ENCODE results near the gene COL15A1.
"Not testable (repeated sequence)": the region's sequence is repeated elsewhere in the genome, so short reads cannot be mapped to it uniquely, and the experiment has no call there.

The COL15A1 gene

GRCh38 chr9:98908897-98909634 lies 34.6 kb upstream of the COL15A1 start:
- Mint-ChIP-seq H3K27me3 (peaks cover 2% of the 10 kb centered on the region), H3K9me3 (no peaks in the 10 kb centered on the region), H3K4me3 (no peak overlapping the region), H3K36me3 (ENCODE audit: low read depth) (no peaks in the 10 kb centered on the region), H3K27ac (no peak overlapping the region), H3K4me1 (ENCODE audit: low read depth) (peaks cover 4% of the 10 kb centered on the region)
- intact Hi-C loops (cut with micrococcal nuclease): no loop called here

GRCh38 chr9:98909935-98910334 lies 33.8 kb upstream of the COL15A1 start:
- Mint-ChIP-seq H3K27ac (no peak overlapping the region), H3K9me3 (no peaks in the 10 kb centered on the region), H3K4me1 (ENCODE audit: low read depth) (peaks cover 4% of the 10 kb centered on the region), H3K27me3 (no peaks in the 10 kb centered on the region), H3K4me3 (no peak overlapping the region), H3K36me3 (ENCODE audit: low read depth) (no peaks in the 10 kb centered on the region)
- intact Hi-C loops (cut with micrococcal nuclease): no loop called here

GRCh38 chr9:98911042-98911441 lies 32.7 kb upstream of the COL15A1 start:
- no peak overlapping the region for H3K27ac Mint-ChIP-seq
- H3K4me1 Mint-ChIP-seq (ENCODE audit: low read depth): peaks cover 4% of the 10 kb centered on the region
- intact Hi-C loops (cut with micrococcal nuclease): no loop called here
- no peaks in the 10 kb centered on the region for H3K9me3 Mint-ChIP-seq
- no peaks in the 10 kb centered on the region for H3K36me3 Mint-ChIP-seq (ENCODE audit: low read depth)
- H3K4me3 Mint-ChIP-seq: no peak overlapping the region
- H3K27me3 Mint-ChIP-seq: no peaks in the 10 kb centered on the region

- H3K9me3 Mint-ChIP-seq; H3K27me3 Mint-ChIP-seq; H3K27ac Mint-ChIP-seq; intact Hi-C loops (cut with micrococcal nuclease); H3K4me3 Mint-ChIP-seq; H3K36me3 Mint-ChIP-seq (ENCODE audit: low read depth); H3K4me1 Mint-ChIP-seq (ENCODE audit: low read depth): not testable (repeated sequence)
Measured at GRCh38 chr9:98911738-98912137, 32.0 kb upstream of the COL15A1 start.

- H3K36me3 Mint-ChIP-seq (ENCODE audit: low read depth): no peaks in the 10 kb centered on the region
- H3K4me3 Mint-ChIP-seq: no peak overlapping the region
- H3K4me1 Mint-ChIP-seq (ENCODE audit: low read depth): peaks cover 4% of the 10 kb centered on the region
- intact Hi-C loops (cut with micrococcal nuclease): no loop called here
- no peaks in the 10 kb centered on the region for H3K9me3 Mint-ChIP-seq
- no peak overlapping the region for H3K27ac Mint-ChIP-seq
- no peaks in the 10 kb centered on the region for H3K27me3 Mint-ChIP-seq
Measured at GRCh38 chr9:98912450-98912849, 31.3 kb upstream of the COL15A1 start.

GRCh38 chr9:98913044-98913443 lies 30.7 kb upstream of the COL15A1 start:
- Mint-ChIP-seq H3K9me3 (no peaks in the 10 kb centered on the region), H3K4me3 (no peak overlapping the region), H3K36me3 (ENCODE audit: low read depth) (no peaks in the 10 kb centered on the region), H3K27ac (no peak overlapping the region), H3K4me1 (ENCODE audit: low read depth) (peaks cover 4% of the 10 kb centered on the region), H3K27me3 (no peaks in the 10 kb centered on the region)
- intact Hi-C loops (cut with micrococcal nuclease): no loop called here

DNA sequence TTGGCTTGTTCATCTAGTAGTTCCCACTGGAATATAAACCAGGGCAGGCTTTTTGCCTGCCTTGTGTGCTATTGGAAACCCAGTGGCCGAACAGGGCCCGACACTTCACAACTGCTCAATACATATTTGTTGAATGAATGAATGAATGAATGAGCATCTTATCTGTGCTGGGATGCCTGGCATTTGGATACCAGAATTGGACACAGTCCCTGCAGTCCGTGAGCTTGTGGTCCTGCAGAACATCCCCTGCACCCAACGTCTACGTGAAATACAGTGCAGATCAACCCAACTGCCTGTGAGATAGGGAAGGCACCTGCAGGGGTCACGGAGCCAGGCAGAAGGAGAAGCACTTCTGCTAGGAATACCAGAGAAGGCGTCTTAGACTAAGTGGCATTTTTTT lies 30.0 kb upstream of the COL15A1 start:
- H3K4me1 Mint-ChIP-seq (ENCODE audit: low read depth): peaks cover under 1% of the 10 kb centered on the region
- no peaks in the 10 kb centered on the region for H3K36me3 Mint-ChIP-seq (ENCODE audit: low read depth)
- H3K27ac Mint-ChIP-seq: no peak overlapping the region
- intact Hi-C loops (cut with micrococcal nuclease): no loop called here
- H3K4me3 Mint-ChIP-seq: no peak overlapping the region
- H3K9me3 Mint-ChIP-seq: no peaks in the 10 kb centered on the region
- H3K27me3 Mint-ChIP-seq: no peaks in the 10 kb centered on the region

GRCh38 chr9:98915599-98915998 lies 28.1 kb upstream of the COL15A1 start:
- intact Hi-C loops (cut with micrococcal nuclease): no loop called here
- no peaks in the 10 kb centered on the region for H3K36me3 Mint-ChIP-seq (ENCODE audit: low read depth)
- H3K4me1 Mint-ChIP-seq (ENCODE audit: low read depth): no peaks in the 10 kb centered on the region
- H3K4me3 Mint-ChIP-seq: no peak overlapping the region
- no peak overlapping the region for H3K27ac Mint-ChIP-seq
- H3K27me3 Mint-ChIP-seq: no peaks in the 10 kb centered on the region
- H3K9me3 Mint-ChIP-seq: no peaks in the 10 kb centered on the region

- no peaks in the 10 kb centered on the region for H3K27me3 Mint-ChIP-seq
- H3K4me3 Mint-ChIP-seq: no peak overlapping the region
- H3K36me3 Mint-ChIP-seq (ENCODE audit: low read depth): no peaks in the 10 kb centered on the region
- H3K27ac Mint-ChIP-seq: no peak overlapping the region
- no peaks in the 10 kb centered on the region for H3K4me1 Mint-ChIP-seq (ENCODE audit: low read depth)
- no peaks in the 10 kb centered on the region for H3K9me3 Mint-ChIP-seq
- intact Hi-C loops (cut with micrococcal nuclease): no loop called here
Measured at GRCh38 chr9:98916660-98917059, 27.0 kb upstream of the COL15A1 start.

DNA sequence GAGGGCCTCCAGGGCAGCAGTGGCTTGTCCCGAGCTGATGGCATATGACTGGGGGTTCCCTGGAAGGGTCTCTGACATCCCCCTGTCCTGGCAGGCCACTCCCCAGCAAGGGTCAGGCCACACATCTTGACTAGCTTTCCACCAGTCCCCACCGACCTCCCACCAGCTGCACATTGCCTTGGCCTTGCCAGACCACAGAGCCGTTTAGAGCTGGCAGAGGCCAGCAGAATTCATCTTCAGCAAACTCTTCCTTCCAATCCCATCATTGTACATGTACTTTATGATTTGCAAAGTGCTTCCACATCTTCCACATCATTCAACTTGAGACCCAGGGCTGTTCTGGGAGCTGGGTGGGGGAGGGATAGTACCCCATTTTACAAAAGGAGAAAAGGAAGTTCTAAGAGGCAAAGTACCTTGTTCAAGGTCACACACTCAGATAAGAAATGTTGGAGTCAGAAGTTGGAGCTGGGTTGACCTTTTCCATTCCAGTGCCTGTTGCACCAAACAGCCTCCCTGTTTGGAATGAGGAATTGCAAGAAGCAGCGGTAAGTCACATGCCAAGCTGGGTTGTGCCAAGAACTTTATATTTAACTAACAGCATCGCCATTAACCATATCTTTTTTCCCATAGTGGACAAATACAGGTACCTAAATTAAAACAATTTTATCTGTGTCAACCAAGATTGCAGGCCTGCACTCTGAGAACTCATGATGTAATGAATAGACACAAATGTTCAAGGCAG lies 25.8 kb upstream of the COL15A1 start:
- H3K27ac Mint-ChIP-seq: no peak overlapping the region
- intact Hi-C loops (cut with micrococcal nuclease): no loop called here
- H3K4me1 Mint-ChIP-seq (ENCODE audit: low read depth): no peaks in the 10 kb centered on the region
- H3K9me3 Mint-ChIP-seq: no peaks in the 10 kb centered on the region
- no peak overlapping the region for H3K4me3 Mint-ChIP-seq
- H3K27me3 Mint-ChIP-seq: no peaks in the 10 kb centered on the region
- no peaks in the 10 kb centered on the region for H3K36me3 Mint-ChIP-seq (ENCODE audit: low read depth)

- no peaks in the 10 kb centered on the region for H3K9me3 Mint-ChIP-seq
- H3K27ac Mint-ChIP-seq: no peak overlapping the region
- no peaks in the 10 kb centered on the region for H3K36me3 Mint-ChIP-seq (ENCODE audit: low read depth)
- intact Hi-C loops (cut with micrococcal nuclease): no loop called here
- no peak overlapping the region for H3K4me3 Mint-ChIP-seq
- H3K27me3 Mint-ChIP-seq: no peaks in the 10 kb centered on the region
- H3K4me1 Mint-ChIP-seq (ENCODE audit: low read depth): no peaks in the 10 kb centered on the region
Measured at GRCh38 chr9:98921732-98922131, 22.0 kb upstream of the COL15A1 start.

GRCh38 chr9:98922721-98923435 lies 20.8 kb upstream of the COL15A1 start:
- Mint-ChIP-seq H3K27me3 (peaks cover 1% of the 10 kb centered on the region), H3K4me3 (no peak overlapping the region), H3K36me3 (ENCODE audit: low read depth) (no peaks in the 10 kb centered on the region), H3K4me1 (ENCODE audit: low read depth) (no peaks in the 10 kb centered on the region), H3K27ac (no peak overlapping the region), H3K9me3 (no peaks in the 10 kb centered on the region)
- intact Hi-C loops (cut with micrococcal nuclease): no loop called here

DNA sequence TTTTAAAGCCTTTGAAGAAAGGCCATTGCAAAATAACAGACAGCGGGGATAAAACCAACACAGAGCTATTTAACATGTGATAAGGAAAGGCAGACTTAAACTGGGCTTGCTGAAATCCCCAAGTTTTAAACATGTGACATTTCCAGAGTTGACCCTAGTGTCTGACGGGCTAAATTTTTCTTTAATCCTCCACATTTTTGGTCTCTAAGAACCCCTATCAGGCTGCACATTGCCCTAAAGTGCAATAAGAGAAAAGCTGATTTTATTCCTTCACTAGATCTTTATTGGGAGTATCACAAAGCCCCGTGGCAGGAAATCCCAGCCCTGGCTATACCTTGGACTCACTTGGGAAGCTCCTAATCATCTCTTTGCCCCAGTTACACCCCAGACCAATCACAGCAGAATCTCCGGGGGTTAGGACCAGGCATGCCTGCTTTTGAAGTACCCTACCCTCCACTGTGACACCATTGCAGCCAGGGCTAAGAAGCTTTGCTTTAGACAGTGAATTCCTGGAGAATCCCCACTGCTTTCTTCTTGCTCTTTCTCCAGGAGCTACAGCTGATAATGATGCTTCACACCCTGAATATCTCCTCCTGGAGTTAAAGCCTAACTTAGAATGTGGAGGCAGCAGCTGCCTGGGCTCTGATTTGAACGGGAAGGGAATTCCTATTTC lies 20.1 kb upstream of the COL15A1 start:
- Mint-ChIP-seq H3K4me3 (no peak overlapping the region), H3K9me3 (no peaks in the 10 kb centered on the region), H3K36me3 (ENCODE audit: low read depth) (no peaks in the 10 kb centered on the region), H3K4me1 (ENCODE audit: low read depth) (no peaks in the 10 kb centered on the region), H3K27me3 (peaks cover 1% of the 10 kb centered on the region), H3K27ac (no peak overlapping the region)
- intact Hi-C loops (cut with micrococcal nuclease): no loop called here

Data from dendritic cell treated with granulocyte-macrophage colony-stimulating factor and Interleukin-4, amounts not matched to agents 40 ng/mL and 50 ng/mL, for 4 days (primary cell).